Endothelial cell of umbilical vein (primary cell): ENCODE results near the gene RNFT2.

Experiments
- EZH2 ChIP-seq: IDR thresholded peaks from 2 replicates; pipeline ENCODE4 v1.6.1; 2012; ENCODE audit warnings: borderline replicate concordance, low read depth, mild to moderate bottlenecking, moderate library complexity, low read length, inconsistent platforms; ENCODE audit not compliant: severe bottlenecking
- JUN ChIP-seq: IDR thresholded peaks from 2 replicates; pipeline ENCODE4 v1.6.1; 2011; ENCODE audit warnings: borderline replicate concordance, low read depth; ENCODE audit not compliant: insufficient read length, insufficient read depth
- POLR2A ChIP-seq: IDR thresholded peaks from 2 replicates; pipeline ENCODE4 v1.6.1; 2012; ENCODE audit warnings: low read depth, mild to moderate bottlenecking, control low read depth, low read length
- POLR2AphosphoS5 ChIP-seq: IDR thresholded peaks from 2 replicates; pipeline ENCODE4 v1.6.1; 2012; ENCODE audit warnings: low read depth, mild to moderate bottlenecking, control low read depth, low read length, moderate library complexity; ENCODE audit not compliant: insufficient read depth
- TF ChIP-seq, protein P1 (sequence below), 2 donors: IDR thresholded peaks; 1 replicate in 1 of 2; 2 replicates in 1 of 2; pipeline ENCODE4 v1.5.1; 2011; ENCODE audit warnings: low read length in 2 of 2, mild to moderate bottlenecking in 2 of 2, moderate library complexity in 2 of 2, control low read depth in 1 of 2, inconsistent platforms in 1 of 2, low read depth in 1 of 2; ENCODE audit not compliant: insufficient read depth in 1 of 2; ENCODE audit errors: extremely low read depth in 1 of 2
- TF ChIP-seq, protein P2 (sequence below): IDR thresholded peaks from 2 replicates; pipeline ENCODE4 v1.6.1; 2011; ENCODE audit not compliant: insufficient read depth, insufficient read length

- TF ChIP-seq, protein P1, sequence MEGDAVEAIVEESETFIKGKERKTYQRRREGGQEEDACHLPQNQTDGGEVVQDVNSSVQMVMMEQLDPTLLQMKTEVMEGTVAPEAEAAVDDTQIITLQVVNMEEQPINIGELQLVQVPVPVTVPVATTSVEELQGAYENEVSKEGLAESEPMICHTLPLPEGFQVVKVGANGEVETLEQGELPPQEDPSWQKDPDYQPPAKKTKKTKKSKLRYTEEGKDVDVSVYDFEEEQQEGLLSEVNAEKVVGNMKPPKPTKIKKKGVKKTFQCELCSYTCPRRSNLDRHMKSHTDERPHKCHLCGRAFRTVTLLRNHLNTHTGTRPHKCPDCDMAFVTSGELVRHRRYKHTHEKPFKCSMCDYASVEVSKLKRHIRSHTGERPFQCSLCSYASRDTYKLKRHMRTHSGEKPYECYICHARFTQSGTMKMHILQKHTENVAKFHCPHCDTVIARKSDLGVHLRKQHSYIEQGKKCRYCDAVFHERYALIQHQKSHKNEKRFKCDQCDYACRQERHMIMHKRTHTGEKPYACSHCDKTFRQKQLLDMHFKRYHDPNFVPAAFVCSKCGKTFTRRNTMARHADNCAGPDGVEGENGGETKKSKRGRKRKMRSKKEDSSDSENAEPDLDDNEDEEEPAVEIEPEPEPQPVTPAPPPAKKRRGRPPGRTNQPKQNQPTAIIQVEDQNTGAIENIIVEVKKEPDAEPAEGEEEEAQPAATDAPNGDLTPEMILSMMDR (IDR thresholded peaks at IDR 0.05; ENCODE audit: extremely low read depth in 1 of 2, insufficient read depth in 1 of 2, low read depth in 1 of 2, low read length in 2 of 2), result no peak
- TF ChIP-seq POLR2A (no peak), JUN (no peak), POLR2AphosphoS5 (no peak), EZH2 (no peak)
- TF ChIP-seq, protein P2, sequence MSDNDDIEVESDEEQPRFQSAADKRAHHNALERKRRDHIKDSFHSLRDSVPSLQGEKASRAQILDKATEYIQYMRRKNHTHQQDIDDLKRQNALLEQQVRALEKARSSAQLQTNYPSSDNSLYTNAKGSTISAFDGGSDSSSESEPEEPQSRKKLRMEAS, result no peak
These were observed 7.4 kb downstream of the RNFT2 start for GRCh38 chr12:116745554-116745953.
